HepG2 (cell line): ENCODE data around the gene CCDC88C. TPM values are rescaled to one million over a fixed set of nuclear protein-coding genes. Genes with fewer than 3 reads are reported as not detected.
A peak's percentile ranks its signal among the peaks of the same experiment; 100 is the strongest.

Experiments
- ATF3 ChIP-seq: sonication (generic); formaldehyde crosslinking; IDR thresholded peaks from 2 replicates; pipeline ENCODE4 v1.4.0; 2020; ENCODE audit warnings: missing genetic modification reagents
- BATF2 ChIP-seq: sonication (generic); formaldehyde crosslinking; IDR thresholded peaks from 2 replicates; pipeline ENCODE4 v1.8.0; 2022; ENCODE audit warnings: mild to moderate bottlenecking, missing genetic modification reagents, moderate library complexity
- CREBL2 ChIP-seq: sonication (generic); formaldehyde crosslinking; IDR thresholded peaks from 2 replicates; pipeline ENCODE4 v1.8.1; 2023; ENCODE audit warnings: missing genetic modification reagents, mild to moderate bottlenecking, borderline replicate concordance
- GFI1 ChIP-seq: sonication (generic); formaldehyde crosslinking; IDR thresholded peaks from 2 replicates; pipeline ENCODE4 v1.5.0; 2020; ENCODE audit warnings: missing genetic modification reagents, mild to moderate bottlenecking, borderline replicate concordance
- GZF1 ChIP-seq: sonication (generic); formaldehyde crosslinking; IDR thresholded peaks from 2 replicates; pipeline ENCODE4 v1.5.1; 2020; ENCODE audit warnings: mild to moderate bottlenecking, missing genetic modification reagents
- KAT2B ChIP-seq: fragments of 150-350 bp; IDR thresholded peaks from 2 replicates; pipeline ENCODE4 v1.6.1; 2014; ENCODE audit warnings: low read depth, low read length, borderline replicate concordance
- KDM2A ChIP-seq: sonication (generic); formaldehyde crosslinking; IDR thresholded peaks from 2 replicates; pipeline ENCODE4 v1.4.0; 2020; ENCODE audit warnings: low read depth, missing genetic modification reagents, borderline replicate concordance
- SALL1 ChIP-seq: sonication (generic); formaldehyde crosslinking; IDR thresholded peaks from 2 replicates; pipeline ENCODE4 v1.8.0; 2022; ENCODE audit warnings: mild to moderate bottlenecking, missing genetic modification reagents
- TBX2 ChIP-seq: sonication (generic); formaldehyde crosslinking; IDR thresholded peaks from 2 replicates; pipeline ENCODE4 v1.5.0; 2020; ENCODE audit warnings: missing genetic modification reagents, mild to moderate bottlenecking, borderline replicate concordance
- ZNF276 ChIP-seq: sonication (generic); formaldehyde crosslinking; IDR thresholded peaks from 2 replicates; pipeline ENCODE4 v1.4.0; 2020; ENCODE audit warnings: mild to moderate bottlenecking, low read depth, missing genetic modification reagents
- ZNF280D ChIP-seq: sonication (generic); formaldehyde crosslinking; IDR thresholded peaks from 2 replicates; pipeline ENCODE4 v1.5.1; 2020; ENCODE audit warnings: mild to moderate bottlenecking, missing genetic modification reagents
- ZNF414 ChIP-seq: sonication (generic); formaldehyde crosslinking; IDR thresholded peaks from 2 replicates; pipeline ENCODE4 v1.5.0; 2020; ENCODE audit warnings: missing genetic modification reagents
- ZNF468 ChIP-seq: sonication (generic); formaldehyde crosslinking; IDR thresholded peaks from 2 replicates; pipeline ENCODE4 v1.8.0; 2022; ENCODE audit warnings: mild to moderate bottlenecking, moderate library complexity, missing genetic modification reagents
- ZNF710 ChIP-seq: sonication (generic); formaldehyde crosslinking; IDR thresholded peaks from 2 replicates; pipeline ENCODE4 v1.5.0; 2020; ENCODE audit warnings: mild to moderate bottlenecking, missing genetic modification reagents, borderline replicate concordance
- ZNF747 ChIP-seq: sonication (generic); formaldehyde crosslinking; IDR thresholded peaks from 2 replicates; pipeline ENCODE4 v1.8.1; 2023; ENCODE audit warnings: missing genetic modification reagents, mild to moderate bottlenecking, borderline replicate concordance
- ZNF777 ChIP-seq: sonication (generic); formaldehyde crosslinking; IDR thresholded peaks from 2 replicates; pipeline ENCODE4 v1.4.0; 2020; ENCODE audit warnings: missing genetic modification reagents
- ZNF883 ChIP-seq: sonication (generic); formaldehyde crosslinking; IDR thresholded peaks from 2 replicates; pipeline ENCODE4 v1.5.1; 2020; ENCODE audit warnings: mild to moderate bottlenecking, missing genetic modification reagents; ENCODE audit errors: not compliant biosample characterization
- polyA plus RNA-seq, 8 experiments: library from polyadenylated mRNA; depleted of rRNA in 3 of 8; stranded (reverse) in 7 of 8; unstranded in 1 of 8; fragments of >200 nt; fragmentation: Illumina TruSeq in 4 of 8; extraction: Trizol in 4 of 8; gene quantifications; 2 replicates each; pipeline versions ENCODE4 v1.2.1 to v1.2.3, GENCODE V29; 2011 to 2016; ENCODE audit warnings: low read depth in 4 of 8, missing spikeins in 1 of 8, mixed read lengths in 1 of 8; ENCODE audit not compliant: insufficient read depth in 1 of 8
- total RNA-seq, 5 experiments: library from RNA; depleted of rRNA; stranded (reverse); fragments of >200 nt; fragmentation: Illumina TruSeq; extraction: Trizol; gene quantifications; 2 replicates each; pipeline ENCODE4 v1.2.3, GENCODE V29; 2016; ENCODE audit warnings: low read depth in 1 of 5

Gene CCDC88C
- total and polyA plus RNA-seq, 2 of the 13 experiments (the other 11 are each of a cell fraction or from before 2014, with no cell fraction given), result 3.6 to 11.7 TPM

- TF ChIP-seq ZNF414 (CRISPR knock-in tag) (peak; percentile 54; the same call in 1 of the 2 replicates), ZNF276 (CRISPR knock-in tag) (peak; percentile 38; the same call in 1 of the 2 replicates), SALL1 (CRISPR knock-in tag) (peak; percentile 36; the same call in 1 of the 2 replicates), ZNF883 (peak; percentile 70), ZNF710 (CRISPR knock-in tag) (peak; percentile 13; the same call in 1 of the 2 replicates), ZNF747 (CRISPR knock-in tag) (0 out of 2 replicates have a peak, but pooled peaks have one; percentile 8), CREBL2 (CRISPR knock-in tag) (0 out of 2 replicates have a peak, but pooled peaks have one; percentile 17), ZNF468 (CRISPR knock-in tag) (0 out of 2 replicates have a peak, but pooled peaks have one; percentile 3), BATF2 (CRISPR knock-in tag) (peak; percentile 14; the same call in 1 of the 2 replicates), KAT2B (no peak), TBX2 (CRISPR knock-in tag) (peak; percentile 22; the same call in 1 of the 2 replicates), GZF1 (CRISPR knock-in tag) (0 out of 2 replicates have a peak, but pooled peaks have one; percentile 26), ZNF777 (CRISPR knock-in tag) (peak; percentile 85), GFI1 (CRISPR knock-in tag) (no peak), KDM2A (peak; percentile 68; the same call in 1 of the 2 replicates), ATF3 (no peak), ZNF280D (0 out of 2 replicates have a peak, but pooled peaks have one; percentile 53)
These were observed 895 bp upstream of the CCDC88C start (continued) for GRCh38 chr14:91418387-91419043.
